ENCODE data around the gene KIF19.

The KIF19 gene

DNA sequence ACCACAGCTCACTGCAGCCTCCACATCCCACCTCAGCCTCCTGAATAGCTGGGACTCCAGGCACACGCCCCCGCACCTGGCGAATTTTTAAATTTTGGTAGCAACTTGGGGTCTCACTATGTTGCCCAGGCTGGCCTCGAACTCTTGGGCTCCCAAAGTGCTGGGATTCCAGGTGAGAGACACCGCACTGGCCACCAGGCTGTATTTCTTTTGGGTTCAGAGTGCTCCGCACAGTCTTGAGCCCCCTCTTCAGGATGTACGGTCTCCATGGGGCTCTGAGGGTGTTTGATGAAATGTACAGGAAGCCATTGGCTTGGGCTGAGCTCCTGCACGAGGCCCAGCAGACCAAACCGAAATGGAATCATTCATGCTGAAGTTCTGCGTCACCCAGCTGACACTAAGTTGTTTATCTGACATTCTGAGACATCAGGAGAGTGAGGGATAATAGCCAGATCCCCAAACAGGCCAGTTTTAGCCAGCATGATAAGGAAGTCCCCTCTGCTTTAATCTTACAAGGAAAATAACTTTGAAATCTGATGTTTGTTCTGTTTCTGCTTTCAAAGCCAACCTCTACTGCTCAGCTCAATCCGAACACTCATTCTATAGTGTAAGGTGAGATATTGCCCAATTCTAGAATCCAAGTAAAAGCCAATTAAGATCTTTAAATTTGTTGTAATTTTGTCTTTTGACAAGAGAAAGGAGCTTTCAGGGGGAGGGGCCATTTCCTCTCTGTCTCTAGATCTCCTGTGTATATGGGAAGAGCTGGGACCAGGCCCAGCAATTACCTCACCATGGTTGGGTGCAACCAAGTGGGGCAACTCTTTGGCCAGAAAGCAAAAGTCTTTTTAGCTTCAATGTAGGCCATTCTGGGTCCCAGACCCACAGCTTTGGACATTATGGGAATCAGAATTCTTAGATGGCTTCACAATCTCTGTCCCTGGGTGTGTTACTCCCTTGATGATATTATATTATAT lies 64.9 kb downstream of the KIF19 start:
- H3K4me3 ChIP-seq (ENCODE audit: control insufficient read depth, low read depth, low read length): no peak overlapping the region
- no peak for DNase-seq (ENCODE audit: low read depth)
- TF ChIP-seq, protein P1, sequence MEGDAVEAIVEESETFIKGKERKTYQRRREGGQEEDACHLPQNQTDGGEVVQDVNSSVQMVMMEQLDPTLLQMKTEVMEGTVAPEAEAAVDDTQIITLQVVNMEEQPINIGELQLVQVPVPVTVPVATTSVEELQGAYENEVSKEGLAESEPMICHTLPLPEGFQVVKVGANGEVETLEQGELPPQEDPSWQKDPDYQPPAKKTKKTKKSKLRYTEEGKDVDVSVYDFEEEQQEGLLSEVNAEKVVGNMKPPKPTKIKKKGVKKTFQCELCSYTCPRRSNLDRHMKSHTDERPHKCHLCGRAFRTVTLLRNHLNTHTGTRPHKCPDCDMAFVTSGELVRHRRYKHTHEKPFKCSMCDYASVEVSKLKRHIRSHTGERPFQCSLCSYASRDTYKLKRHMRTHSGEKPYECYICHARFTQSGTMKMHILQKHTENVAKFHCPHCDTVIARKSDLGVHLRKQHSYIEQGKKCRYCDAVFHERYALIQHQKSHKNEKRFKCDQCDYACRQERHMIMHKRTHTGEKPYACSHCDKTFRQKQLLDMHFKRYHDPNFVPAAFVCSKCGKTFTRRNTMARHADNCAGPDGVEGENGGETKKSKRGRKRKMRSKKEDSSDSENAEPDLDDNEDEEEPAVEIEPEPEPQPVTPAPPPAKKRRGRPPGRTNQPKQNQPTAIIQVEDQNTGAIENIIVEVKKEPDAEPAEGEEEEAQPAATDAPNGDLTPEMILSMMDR (IDR thresholded peaks at IDR 0.05; ENCODE audit: control insufficient read depth, insufficient read depth, low read depth, low read length, missing control alignments): no peak

DNA sequence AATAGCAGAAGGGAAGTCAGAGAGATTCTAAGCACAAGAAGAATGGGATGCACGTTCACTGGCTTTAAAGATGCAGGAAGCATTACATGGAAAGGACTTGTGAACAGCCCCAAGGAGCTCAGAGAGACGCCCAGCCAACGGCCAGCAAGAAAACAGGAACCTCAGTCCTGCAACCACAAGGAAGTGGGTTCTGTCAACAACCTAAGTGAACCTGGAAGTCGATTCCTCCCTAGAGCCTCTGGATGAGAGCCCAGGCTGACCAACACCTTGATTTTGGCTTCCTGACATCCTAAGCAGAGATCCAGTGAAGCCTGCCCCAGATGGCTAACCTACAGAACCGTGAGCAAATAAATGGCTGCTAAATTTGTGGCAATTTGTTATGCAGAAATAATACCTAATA lies 65.7 kb downstream of the KIF19 start:
- DNase-seq (ENCODE audit: low read depth): no peak
- H3K4me3 ChIP-seq (ENCODE audit: control insufficient read depth, low read depth, low read length): no peak overlapping the region
- TF ChIP-seq, protein P1 (IDR thresholded peaks at IDR 0.05; ENCODE audit: control insufficient read depth, insufficient read depth, low read depth, low read length, missing control alignments): no peak

DNA sequence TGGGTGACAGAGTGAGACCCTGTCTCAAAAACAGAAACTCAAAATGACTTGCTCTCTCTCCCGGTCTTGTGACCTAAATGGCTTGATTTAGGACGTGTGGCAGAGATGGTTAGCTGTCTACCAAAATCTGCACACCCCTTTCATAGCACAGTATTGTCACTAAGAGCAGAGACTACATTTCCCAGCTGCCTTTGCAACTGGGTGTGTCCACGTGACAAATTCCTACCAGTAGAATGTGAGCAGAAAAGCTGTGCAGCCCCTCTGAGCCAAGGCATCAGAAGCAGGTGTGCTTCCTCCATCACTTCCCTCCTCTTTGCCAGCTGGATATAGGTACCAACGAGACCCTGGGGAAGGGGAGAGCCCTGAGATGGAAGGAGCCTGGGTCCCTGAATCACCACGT lies 66.8 kb downstream of the KIF19 start:
- TF ChIP-seq, protein P1 (IDR thresholded peaks at IDR 0.05; ENCODE audit: control insufficient read depth, insufficient read depth, low read depth, low read length, missing control alignments): no peak
- H3K4me3 ChIP-seq (ENCODE audit: control insufficient read depth, low read depth, low read length): no peak overlapping the region
- no peak for DNase-seq (ENCODE audit: low read depth)

DNA sequence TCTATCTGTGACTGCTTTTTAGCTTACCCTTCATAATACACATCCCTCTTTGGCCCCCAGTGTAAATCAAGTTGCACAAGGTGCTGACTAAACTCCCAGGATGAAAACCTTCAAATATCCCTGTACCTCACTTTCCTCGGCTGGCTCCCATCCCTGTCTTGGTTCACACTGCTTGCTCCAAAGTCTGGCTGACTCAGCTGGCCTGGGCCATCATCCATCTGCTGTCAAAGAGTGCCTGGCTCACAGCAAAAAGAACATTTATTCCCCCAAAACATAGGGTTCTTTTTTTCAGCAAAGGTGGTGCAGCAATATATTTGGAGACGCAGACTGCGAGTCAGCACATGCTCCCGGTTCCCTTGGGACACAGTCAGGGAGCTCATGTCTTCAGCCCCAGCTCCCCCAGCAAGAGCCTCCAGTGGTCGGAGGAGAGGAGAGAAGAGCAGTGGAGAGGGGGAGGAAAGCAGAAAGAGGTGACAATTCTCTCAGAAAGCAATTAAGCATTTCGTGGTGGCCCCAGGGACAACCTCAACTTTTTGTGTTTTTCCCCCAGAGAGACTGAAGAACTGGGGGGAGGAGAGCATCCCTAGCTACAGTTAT lies 67.4 kb downstream of the KIF19 start:
- no peak for DNase-seq (ENCODE audit: low read depth)
- TF ChIP-seq, protein P1 (IDR thresholded peaks at IDR 0.05; ENCODE audit: control insufficient read depth, insufficient read depth, low read depth, low read length, missing control alignments): no peak
- no peak overlapping the region for H3K4me3 ChIP-seq (ENCODE audit: control insufficient read depth, low read depth, low read length)

DNA sequence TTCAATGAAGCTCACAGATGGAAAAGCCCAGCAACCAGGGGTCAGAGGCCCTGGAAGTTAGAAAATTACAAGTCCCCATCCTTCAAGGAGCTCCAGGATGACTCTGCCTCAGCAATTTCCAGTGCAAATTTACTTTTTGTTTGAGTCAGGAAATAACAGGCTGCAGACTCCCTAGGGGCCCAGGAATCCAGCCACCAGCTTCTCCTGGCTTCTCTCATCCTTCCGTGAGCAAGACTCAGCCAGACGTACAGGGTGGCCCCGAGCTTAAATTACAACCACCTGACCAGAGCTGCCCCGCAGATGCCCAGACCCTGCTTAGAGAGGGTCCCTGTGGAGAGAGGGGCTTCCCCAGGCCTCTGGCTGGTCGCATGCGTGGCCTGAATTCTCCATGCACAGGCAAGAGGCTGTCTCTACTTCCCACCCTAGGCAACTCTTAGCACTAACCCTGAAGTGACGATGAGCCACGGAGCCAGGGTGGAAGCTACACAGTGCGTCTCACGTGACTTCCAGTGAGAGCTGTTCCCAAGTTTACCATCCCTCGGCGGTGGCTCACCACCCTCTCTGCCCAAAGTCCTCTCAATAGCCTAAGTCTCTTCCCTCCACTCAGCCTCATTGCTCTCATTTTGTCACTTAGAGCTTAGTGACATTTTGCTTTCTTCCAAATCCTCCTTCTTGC lies 68.4 kb downstream of the KIF19 start:
- H3K4me3 ChIP-seq (ENCODE audit: control insufficient read depth, low read depth, low read length): no peak overlapping the region
- TF ChIP-seq, protein P1 (IDR thresholded peaks at IDR 0.05; ENCODE audit: control insufficient read depth, insufficient read depth, low read depth, low read length, missing control alignments): no peak
- no peak for DNase-seq (ENCODE audit: low read depth)

DNA sequence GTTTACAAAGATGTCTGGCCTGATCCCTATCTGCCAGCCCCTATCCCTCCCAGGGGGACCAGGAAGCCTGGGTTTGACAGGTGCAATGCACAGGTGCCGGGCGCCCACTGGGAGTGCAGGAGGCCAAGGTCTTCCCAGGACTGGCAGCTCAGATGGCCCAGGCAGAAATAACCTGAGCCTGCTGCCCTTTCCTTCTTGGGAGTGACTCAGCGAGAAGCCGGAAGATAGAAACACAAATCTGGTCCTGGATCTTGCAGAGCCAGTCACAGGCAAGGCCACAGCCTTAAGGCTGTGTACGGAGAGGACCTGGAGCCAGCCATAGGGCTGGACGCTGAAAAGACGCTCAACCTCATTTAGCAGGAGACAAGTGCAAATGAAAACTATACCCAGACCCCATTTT lies 69.0 kb downstream of the KIF19 start:
- no peak for DNase-seq (ENCODE audit: low read depth)
- TF ChIP-seq, protein P1 (IDR thresholded peaks at IDR 0.05; ENCODE audit: control insufficient read depth, insufficient read depth, low read depth, low read length, missing control alignments): no peak
- H3K4me3 ChIP-seq (ENCODE audit: control insufficient read depth, low read depth, low read length): no peak overlapping the region
